NCI-H146 treated with DMSO at 0.1 percent for 48 hours (cell line): Measurements from ENCODE around the gene NPVF.

ENCODE experiments used
- DNase-seq: peaks from one replicate; lab custom pipeline; 2025; ENCODE audit not compliant: unreplicated experiment; lab: John Stamatoyannopoulos, UW

The NPVF gene, protein sequence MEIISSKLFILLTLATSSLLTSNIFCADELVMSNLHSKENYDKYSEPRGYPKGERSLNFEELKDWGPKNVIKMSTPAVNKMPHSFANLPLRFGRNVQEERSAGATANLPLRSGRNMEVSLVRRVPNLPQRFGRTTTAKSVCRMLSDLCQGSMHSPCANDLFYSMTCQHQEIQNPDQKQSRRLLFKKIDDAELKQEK

DNA sequence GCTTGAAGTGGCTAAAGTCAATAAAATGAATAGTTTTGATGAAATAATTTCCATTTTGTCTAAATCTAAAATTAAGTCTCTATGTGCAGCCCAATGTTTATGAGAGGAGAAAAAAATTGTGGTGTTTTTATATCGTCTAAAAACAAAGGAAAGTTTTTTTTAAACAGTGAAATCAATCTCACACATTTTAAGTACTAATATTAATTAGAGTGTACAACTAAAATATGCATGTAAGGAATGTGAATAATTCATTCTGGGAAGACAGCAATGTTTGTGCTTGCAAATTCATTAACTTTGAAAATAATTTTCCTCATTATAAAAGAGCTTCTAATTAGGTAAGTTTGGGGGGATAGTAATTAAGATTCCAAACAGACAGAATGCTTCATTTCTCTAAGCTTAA is at the start of gene NPVF:
NPVF (minus strand) TSS at position 101 of the 400 bp plus-strand sequence; CDS start at position 54, 47 bp downstream.
- no peak for DNase-seq

DNA sequence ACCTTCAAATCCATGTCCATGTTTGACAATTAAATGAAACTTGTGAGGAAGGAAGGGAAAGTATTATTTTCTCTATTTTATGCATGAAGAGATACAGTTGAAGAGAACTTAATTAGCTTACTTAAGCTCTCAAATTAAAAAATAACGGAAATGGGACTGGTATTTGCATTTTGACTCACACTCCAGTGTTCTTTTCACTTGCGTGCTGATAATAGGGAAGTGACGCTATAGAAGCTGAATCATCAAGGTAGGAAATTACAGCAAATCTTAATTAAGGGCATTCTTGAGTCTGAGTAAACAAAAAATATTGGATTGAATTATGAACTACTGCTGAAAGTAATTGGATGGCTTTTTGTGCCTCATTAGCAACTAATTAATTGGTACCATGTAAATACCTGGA is 44.0 kb upstream of the NPVF start:
- no peak for DNase-seq

DNA sequence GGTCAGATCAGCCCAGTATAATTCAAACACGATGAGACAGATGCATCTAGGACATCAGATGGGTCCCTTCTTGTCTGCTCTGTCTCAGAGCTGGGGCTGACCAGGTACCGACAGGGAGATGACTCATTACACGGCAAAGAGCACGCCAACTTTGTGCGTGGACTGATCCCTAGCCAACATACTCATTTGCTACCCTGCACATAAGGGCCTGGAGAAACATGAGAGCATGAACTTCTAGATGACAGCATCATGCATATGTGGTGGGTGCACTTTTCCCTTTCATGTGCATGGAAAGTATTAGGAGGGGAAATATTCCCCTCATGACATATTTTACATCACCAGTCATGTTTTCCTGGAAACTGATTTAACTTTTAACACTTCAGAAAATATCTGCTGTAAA is 35.1 kb upstream of the NPVF start:
- no peak for DNase-seq

DNA sequence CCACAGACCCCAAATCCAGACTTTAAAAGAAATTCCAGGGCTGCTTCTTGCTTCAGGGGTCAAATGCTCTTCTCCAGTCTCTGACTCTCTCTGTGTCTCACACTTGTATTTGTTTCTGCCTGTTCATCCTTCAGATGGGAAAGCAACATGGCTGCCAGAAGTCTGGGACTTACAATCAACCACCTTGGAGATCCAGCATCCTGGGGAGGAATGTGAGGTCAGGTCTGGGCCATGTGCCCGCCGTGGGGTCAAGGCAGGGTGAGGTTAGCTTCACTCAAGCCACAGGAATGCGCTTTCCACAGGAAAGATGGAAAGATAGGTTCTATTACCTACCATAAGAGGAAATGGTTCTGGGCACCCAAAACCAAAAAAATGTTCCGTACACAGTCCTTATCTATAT is 34.3 kb upstream of the NPVF start:
- no peak for DNase-seq

DNA sequence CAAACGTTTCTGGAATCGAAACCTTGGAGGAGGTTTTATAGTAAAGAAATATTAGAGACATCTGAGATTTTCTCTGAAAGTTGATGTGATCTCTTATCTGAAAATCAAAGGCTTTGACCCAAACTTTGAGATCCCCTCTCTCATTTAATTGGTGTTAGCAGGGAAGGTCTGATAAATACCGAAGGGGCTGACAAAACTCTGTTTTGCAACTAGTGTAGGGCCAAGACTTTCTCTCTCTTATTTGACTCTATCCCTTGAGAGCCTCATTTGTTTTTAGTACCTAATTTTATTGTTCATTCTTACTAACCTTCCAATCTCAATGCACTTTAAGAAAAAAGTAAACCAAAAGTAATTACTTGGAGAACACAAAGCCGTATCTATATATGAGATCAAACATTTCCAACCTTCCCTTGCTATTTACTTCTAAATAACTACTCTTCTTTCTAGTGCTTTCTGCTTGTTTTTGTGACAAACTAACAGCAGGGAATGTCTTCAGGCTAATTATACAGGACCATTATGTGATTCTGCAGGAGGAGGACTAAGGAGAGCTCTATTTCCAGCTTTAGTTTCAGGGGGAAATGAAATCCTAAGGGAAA is 33.4 kb upstream of the NPVF start:
- DNase-seq: no peak

DNA sequence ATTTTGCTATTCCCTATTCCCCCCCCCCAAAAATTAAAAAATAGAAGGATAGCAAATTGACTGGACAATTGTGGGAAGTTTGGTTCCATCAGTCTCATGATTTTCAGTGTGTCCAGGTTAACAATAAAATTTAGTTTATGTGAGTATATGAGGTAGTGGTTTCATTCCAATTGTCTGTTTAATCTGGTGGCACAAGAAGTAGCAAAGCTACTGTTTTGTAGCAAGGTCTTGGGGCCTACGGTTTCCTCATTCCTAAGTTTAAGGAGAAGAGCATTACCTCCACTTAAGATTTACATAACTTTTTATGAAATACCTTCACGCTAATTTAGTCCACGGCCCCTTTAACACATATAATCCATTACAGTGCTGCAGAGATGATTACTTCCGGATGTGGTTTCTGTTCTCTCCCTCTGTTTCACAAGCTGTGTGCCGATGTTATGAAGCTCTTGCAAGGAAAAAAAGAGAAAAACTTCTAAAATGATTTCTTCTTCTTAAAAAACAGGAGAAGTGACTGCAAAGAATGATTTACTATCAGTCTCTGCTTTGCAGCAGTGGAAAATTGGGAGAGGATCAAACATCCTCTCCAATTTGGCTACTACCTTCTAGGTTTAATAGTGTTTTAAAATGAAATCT is 32.7 kb upstream of the NPVF start:
- DNase-seq: no peak

DNA sequence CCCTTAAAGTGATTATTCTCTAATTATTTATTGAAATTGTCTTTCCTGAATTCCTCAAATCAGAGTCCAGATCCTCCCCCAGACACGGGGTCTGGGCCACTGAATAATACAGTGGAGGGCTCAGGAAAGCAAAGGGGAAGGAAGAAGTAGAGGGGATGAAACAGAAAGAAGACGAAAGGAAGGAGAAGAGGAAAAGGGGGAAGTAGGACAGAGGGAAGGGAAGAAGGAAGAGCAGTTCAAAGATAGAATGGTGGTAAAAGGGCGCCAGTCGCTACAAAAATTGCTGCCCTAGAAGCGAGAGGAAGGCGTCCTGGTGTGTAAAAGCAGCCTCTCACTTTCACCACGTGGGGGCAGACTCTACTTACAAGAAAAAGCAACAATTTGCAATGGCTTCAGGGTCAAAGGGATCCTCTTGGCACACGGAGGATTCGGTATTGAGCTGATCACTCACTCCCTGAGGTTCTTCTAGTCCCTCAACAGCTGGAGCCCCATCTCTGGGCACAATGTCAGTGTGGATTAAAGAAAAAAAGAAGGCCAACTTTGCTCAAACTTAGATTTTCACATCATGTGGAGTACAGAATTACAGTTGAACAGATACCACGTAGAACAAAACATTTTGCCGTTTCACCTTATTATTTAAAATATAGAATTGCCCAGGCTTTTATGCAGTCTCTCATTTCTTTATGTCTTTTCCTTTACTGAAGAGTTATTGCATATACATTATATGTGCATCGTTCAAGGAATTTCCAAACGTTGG is 31.4 kb upstream of the NPVF start:
- peak; percentile 67 for DNase-seq

DNA sequence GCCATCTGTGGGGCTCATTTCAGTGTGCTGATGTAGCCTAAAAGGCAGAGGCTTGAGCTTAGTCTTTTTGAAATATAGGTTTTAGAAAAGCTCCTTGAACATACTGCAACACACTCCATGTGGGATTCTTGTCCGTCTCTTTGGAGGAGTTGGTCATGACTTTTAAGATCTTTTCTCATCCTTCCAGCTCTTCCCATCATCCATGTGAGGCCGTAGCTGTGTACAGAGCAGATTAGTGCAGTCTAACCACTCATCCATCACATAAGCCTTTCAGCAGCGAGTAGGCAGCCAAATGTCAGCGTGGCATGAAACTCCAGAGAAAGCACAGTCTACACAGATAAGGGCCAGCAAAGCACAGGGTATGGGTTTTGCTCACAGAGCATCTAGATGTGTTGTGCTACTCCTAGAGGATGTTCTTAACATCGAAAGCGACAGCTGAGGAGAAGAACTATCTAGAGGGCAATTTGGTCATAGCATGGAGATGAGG is 28.1 kb upstream of the NPVF start:
- no peak for DNase-seq

DNA sequence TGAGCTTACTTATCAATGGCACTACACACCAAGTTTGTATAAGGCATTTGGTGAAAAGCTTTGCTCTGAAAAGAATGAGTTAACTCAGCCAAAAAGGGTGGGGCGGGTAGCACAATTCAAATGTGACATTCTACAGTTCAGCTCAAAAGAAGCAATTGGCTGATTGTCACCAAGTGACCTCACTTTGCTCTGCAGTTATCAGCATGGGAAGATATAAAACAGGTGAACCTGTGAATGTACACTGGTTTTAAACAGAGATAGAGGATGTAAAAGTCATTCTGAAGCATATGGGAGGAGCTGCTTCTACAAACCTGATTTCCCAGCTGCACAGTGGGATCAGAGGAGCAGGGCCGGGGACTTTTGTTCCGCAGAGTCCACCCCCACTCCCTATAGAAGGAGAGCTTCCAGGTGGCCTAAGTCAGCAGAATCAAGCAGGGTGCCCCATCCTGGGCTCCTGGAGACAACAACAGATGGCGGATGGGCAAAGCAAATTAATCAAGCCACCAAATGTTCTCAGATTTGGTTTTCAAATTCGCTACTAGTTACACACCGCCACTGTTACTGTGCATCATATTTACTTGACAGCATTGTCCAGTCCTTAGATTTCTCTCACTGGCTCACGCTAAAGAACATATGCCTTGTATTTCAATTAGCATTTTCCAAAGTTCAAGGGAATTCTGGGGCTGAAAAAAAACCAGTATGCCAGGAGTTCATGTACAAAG is 27.5 kb upstream of the NPVF start:
- no peak for DNase-seq

DNA sequence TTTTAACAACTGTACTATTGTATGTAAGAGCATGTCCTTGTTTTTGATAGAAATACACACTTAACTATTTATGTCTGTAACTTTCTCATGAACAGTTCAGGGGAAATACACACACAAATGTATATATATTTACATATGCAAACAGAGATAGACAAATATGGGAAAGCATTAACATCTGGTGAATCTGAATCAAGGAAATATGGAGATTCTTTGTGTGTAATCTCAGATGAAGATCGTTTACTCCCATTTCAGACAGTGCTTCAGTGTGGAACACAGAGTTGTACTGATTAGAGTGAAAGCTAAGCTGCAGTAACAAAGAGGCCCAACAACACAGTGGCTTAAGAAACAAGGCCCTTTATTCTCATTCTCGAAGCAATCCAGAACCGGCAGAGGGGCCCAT is 26.3 kb upstream of the NPVF start:
- no peak for DNase-seq

DNA sequence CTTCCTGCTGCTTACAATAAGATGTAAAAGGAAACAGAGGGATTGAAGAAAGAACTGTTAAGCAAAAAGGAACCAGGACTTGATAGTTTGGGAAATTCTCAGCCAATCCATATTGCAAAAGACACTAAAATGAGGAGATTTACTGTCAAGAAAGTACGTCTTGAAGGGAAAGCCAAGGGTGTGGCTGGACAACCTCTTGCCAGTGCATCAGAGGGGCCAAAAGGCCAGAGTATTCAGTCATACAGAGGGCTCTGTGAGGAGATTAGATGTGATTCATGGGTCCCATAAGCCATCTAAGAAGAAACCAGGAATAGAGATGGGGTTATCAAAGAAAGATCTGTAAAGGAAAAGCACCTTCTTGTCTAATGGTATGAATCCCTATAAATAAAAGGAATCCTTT is 25.4 kb upstream of the NPVF start:
- no peak for DNase-seq

DNA sequence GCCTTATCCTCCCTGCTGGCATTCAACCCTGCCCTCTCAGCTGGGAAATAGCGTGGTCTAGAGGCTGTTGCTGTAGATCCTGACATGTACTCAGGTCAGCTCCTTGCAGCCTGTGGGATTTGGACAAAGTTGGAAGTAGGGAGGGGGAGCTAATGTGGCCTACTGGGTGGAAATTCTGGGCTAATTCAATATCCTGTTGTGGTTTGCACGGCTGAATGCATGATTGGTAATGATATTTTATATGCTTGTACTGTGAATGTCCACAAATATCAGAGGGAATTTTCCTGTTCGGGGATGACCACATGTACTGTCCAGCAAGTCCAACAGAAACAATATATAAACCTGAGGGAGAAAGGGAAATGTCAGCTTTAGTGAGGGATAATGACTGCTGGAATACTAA is 22.1 kb upstream of the NPVF start:
- no peak for DNase-seq

DNA sequence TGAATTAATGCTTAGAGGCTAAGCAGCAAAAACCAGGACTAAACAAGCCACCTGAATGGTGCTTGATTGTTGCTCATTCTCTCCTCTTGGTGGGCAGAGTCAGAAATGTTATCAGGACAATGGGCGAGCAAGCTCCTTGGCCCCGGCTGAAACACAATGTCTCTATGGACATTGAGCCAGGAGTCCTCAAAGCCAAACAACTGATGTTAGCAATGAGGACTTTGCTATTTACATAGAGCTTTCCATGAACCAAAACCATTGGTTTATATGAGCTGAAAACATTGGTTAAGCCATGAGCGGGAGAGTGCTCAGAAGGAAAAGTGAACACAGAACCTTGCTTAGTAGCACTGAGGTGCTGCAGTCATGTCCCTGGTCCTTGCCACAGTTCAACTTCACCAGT is 21.5 kb upstream of the NPVF start:
- DNase-seq: no peak

DNA sequence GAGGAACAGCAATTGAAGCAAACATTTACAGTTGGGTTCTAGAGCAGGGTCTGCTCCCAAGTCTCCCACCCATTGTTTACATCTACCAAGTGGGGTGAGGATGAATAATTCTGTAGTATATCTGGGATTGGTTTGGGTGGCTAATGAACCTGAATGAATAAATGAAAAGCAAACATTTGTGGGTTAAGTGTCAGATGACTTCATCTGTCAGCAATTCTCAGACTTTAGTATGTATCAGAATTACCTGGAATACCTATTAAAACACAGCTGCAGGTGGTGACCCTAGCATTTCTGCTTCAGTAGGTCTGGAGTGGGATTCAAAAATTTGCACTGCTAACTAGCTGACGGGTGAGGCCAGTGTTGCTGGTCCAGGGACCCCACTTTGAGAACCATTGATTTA is 18.0 kb upstream of the NPVF start:
- no peak for DNase-seq

DNA sequence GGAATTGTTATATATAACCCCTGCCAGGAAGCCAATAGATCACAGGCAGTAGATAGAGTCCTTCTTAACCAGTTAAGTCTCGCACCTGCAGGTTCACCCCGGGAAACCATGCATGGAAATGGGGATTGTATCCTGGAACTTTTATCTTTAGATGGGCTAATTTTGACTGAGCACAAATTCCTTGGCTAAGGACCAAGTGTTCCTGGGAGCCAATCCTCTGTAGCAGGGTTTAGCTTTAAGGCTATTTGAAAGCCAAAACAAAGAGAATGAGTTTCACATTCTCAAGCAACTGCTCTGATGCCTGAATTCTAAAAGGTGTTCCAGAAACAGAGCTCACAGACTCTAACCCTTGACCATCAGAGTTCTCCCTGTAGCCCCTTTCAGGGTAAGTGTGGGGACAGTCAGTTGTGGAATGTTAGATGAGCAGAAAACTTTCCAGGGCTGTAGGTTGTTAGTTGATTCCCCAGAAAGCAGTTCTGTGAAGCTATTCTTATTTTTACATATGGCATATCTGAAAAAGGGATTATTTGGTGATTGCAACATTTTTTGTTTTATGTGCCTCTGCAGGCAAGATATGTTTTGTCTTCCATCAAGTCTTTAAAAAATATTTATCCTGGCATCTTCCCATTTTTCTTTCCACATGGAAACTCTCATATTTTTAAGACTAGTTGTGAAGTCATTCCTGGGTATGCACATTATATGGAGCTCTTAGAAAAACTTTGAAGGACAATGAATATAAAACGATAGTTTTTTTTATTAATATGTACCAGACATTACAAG is 16.2 kb upstream of the NPVF start:
- no peak for DNase-seq

DNA sequence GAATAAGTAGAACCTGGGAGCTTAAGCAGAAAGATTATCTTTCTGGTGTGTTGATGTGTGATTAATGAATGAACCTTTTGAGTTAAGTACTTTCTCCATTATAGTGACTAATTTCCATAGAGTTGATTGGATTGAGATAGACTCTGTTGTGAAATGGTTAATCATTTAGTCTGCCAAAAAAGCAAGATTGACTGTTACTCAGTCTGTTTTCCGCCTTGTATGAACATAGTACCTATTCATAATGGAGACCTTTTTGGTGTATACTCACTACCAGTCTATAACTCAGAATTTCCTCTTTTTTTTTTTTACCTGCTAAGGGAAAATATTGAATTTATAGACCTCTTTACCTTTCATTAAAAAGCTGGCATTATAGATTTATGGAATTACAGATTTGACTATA is 14.4 kb upstream of the NPVF start:
- no peak for DNase-seq

DNA sequence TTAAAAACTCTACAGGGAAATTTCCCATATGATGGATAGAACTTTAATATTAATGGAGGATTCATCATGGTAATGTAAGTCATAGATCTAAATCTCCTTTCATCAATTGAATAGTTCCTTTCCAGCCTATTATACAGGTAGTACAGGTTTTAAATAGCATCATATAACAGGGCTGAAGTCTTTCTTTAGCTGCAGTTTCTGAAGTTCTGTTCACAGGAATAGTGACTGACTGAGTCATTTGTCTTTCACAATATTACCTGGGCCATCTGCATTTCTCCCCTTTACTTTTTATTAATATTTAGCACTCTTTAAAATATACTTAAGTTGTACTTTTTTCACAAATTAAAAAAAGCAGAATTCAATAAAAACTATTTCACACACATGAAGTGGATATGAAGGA is 12.6 kb upstream of the NPVF start:
- DNase-seq: no peak

DNA sequence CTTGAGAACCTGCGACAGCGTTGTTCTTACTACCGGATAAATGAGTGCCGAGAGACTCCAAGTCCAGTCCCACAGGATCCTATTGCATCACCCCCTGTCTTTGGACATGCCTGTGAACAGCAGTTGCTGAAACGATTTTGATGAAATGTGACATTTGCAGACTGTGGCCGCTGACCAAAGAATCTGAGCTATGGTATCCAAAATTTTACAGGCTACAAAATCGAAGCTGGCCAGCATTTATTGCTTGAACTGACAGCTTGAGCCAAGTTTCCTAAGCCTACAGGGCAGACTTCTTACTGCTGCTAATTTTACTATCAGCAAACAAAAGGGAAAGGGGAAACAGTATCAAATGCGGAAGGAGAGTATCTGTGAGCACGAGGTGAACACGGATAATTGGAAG is 12.1 kb upstream of the NPVF start:
- DNase-seq: no peak

DNA sequence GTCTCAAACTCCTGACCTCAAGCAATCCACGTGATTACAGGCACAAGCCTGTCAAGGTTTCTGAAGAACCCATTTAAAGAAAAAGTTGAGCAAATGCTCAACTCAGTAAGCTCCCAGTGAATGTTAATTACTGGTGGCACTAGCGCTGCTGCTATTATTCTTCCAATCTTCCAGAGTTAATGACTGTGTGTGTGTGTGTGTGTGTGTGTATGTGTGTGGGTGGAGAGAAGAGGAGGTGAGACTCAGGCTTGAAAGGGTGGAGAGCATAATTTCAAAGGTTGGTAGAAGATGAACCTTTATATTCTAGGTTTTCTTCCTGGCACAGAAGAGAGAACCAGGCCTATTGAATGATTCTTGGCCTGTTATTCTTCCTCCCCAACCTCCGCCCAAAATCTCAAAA is 11.6 kb upstream of the NPVF start:
- no peak for DNase-seq

DNA sequence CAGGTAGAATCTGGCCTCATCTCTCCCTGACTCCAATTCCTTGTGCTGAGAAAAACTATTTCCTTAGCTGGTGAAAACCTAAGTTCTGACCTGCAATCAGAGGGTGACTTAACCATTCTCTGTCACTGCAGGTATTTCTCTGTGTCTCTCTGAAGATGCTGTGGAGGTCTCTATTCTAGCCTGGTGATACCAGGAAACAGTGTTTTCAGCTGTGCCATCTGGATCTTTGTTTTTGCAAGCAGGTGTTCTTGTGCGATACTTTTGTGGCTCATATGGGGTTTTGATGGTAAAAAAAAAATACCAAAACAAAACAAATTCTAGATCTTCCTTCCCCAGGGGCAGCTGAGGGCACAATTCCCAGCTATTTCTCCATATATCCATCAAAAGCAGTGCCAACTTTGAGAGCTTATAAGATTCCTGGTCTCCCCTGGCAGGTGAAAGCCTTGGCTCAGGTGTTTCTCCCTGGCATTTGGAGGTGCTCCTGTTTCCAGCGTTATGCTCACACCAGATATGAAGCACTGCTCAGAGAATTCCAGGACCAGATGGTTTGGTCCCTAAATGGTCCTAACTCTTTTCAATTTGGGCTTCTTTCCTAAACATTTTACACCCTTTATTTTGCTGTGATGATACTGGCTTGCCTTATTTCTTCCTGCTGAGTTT is 9.9 kb upstream of the NPVF start:
- DNase-seq: no peak
